ENCODE results near the gene CEACAM8. TPM values are rescaled to one million over a fixed set of nuclear protein-coding genes. Genes with fewer than 3 reads are reported as not detected.
"Not testable (repeated sequence)": the region's sequence is repeated elsewhere in the genome, so short reads cannot be mapped to it uniquely, and the experiment has no call there.

The CEACAM8 gene
- total and polyA plus RNA-seq, 7 donors: 0.03 to 0.25 TPM; not detected in 5

DNA sequence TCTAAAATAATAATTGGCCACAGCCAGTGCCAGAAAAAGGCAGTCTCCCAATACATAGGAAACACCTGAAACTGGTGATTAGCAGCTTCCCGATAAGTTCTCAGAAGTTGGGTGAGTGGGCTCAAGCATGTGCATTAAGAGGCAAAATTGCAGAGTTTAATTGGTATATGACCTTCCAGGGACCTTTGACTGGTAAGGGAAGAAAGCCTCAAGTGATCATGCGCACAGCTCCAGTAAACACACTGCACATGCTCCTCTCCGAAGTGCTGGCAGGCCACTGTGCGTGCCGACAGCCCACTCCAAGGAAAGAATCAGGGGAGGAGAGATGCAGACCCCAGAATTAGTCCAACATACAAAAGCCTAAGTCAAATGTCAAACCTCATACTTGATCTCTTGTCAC is 18.9 kb upstream of the CEACAM8 start:
- no peak for ATAC-seq
- DNase-seq: no peak
- H3K36me3 ChIP-seq (ENCODE audit: insufficient read depth in 1 of 2, low read depth in 1 of 2): no peaks in the 10 kb centered on the region
- H3K4me1 ChIP-seq: no peaks in the 10 kb centered on the region
- H3K27ac ChIP-seq: no peak overlapping the region
- intact Hi-C loops (cut with DNase I): no loop called here
- TF ChIP-seq, protein P1, sequence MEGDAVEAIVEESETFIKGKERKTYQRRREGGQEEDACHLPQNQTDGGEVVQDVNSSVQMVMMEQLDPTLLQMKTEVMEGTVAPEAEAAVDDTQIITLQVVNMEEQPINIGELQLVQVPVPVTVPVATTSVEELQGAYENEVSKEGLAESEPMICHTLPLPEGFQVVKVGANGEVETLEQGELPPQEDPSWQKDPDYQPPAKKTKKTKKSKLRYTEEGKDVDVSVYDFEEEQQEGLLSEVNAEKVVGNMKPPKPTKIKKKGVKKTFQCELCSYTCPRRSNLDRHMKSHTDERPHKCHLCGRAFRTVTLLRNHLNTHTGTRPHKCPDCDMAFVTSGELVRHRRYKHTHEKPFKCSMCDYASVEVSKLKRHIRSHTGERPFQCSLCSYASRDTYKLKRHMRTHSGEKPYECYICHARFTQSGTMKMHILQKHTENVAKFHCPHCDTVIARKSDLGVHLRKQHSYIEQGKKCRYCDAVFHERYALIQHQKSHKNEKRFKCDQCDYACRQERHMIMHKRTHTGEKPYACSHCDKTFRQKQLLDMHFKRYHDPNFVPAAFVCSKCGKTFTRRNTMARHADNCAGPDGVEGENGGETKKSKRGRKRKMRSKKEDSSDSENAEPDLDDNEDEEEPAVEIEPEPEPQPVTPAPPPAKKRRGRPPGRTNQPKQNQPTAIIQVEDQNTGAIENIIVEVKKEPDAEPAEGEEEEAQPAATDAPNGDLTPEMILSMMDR (IDR thresholded peaks at IDR 0.05): no peak
- H3K4me3 ChIP-seq: no peak overlapping the region
- 40 to 45% (median 43%) methylated on average over 5 of the region's 5 CpGs for WGBS, 3 donors
- H3K9me3 ChIP-seq: no peaks in the 10 kb centered on the region
- no peaks in the 10 kb centered on the region for H3K27me3 ChIP-seq (ENCODE audit: insufficient read depth in 3 of 3, low read length in 2 of 3)

DNA sequence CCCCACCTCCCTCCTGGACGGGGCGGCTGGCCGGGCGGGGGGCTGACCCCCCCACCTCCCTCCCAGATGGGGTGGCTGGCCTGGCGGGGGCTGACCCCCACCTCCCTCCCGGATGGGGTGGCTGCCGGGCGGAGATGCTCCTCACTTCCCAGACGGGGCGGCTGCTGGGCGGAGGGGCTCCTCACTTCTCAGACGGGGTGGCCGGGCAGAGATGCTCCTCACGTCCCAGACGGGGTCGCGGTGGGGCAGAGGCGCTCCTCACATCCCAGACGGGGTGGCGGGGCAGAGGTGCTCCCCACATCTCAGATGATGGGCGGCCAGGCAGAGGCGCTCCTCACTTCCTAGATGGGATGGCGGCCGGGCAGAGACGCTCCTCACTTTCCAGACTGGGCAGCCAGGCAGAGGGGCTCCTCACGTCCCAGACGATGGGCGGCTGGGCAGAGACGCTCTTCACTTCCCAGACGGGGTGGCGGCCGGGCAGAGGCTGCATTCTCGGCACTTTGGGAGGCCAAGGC is 15.7 kb upstream of the CEACAM8 start:
- intact Hi-C loops (cut with DNase I); ATAC-seq: not testable (repeated sequence)

DNA sequence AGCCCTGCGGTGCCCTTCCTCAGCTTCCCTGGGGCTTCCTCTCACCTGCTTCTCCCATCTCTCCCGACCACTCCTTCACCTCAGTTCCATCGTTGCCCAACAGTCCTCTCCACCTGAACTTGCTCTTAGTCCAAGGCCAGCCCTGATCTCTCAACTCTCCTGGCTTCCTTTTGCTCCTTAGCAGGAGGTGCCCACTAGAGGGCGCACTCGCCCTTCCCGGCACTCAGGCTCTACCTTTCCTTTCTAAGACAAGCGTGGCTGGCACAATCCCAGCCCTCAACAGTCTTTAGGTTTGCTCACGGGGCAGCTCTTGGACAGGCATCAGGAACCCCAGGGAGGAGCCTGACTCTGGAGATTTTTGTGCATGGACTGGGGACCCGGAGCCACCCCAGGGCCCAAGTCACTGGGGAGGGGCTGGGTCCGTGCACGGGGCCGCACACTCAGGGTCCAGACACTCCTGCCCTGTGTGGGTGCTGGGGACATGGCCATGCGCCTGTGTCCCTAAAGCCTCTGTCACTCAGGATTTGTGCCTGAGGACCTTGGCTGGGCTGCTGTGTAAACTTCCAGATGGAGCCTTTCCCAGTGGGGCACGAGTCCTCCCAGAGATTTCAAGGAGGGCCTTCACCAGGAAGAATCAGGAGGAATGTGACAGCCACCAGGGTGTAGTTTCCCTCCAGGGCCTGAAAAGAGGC is 12.1 kb upstream of the CEACAM8 start:
- intact Hi-C loops (cut with DNase I): no loop called here
- DNase-seq (peak in 1 of 2 donors; percentile 37), ATAC-seq (no peak)
- H3K4me3 ChIP-seq: no peak overlapping the region
- no peaks in the 10 kb centered on the region for H3K36me3 ChIP-seq (ENCODE audit: insufficient read depth in 1 of 2, low read depth in 1 of 2)
- WGBS, 3 donors: 30 to 36% (median 32%) methylated on average over 14 of the region's 14 CpGs
- TF ChIP-seq, protein P1 (IDR thresholded peaks at IDR 0.05): peak; percentile 11
- H3K27me3 ChIP-seq (ENCODE audit: insufficient read depth in 3 of 3, low read length in 2 of 3): no peaks in the 10 kb centered on the region
- H3K27ac ChIP-seq: no peak overlapping the region
- no peaks in the 10 kb centered on the region for H3K9me3 ChIP-seq
- no peaks in the 10 kb centered on the region for H3K4me1 ChIP-seq

More for the DNA sequence above, 15.7 kb upstream of the CEACAM8 start:
- H3K4me1 ChIP-seq; H3K36me3 ChIP-seq (ENCODE audit: insufficient read depth in 1 of 2, low read depth in 1 of 2); H3K27me3 ChIP-seq (ENCODE audit: insufficient read depth in 3 of 3, low read length in 2 of 3); H3K4me3 ChIP-seq; H3K27ac ChIP-seq; H3K9me3 ChIP-seq; DNase-seq: not testable (repeated sequence)
- 92 to 96% (median 94%) methylated on average over 16 to 29 of the region's 33 CpGs for WGBS, 3 donors

DNA sequence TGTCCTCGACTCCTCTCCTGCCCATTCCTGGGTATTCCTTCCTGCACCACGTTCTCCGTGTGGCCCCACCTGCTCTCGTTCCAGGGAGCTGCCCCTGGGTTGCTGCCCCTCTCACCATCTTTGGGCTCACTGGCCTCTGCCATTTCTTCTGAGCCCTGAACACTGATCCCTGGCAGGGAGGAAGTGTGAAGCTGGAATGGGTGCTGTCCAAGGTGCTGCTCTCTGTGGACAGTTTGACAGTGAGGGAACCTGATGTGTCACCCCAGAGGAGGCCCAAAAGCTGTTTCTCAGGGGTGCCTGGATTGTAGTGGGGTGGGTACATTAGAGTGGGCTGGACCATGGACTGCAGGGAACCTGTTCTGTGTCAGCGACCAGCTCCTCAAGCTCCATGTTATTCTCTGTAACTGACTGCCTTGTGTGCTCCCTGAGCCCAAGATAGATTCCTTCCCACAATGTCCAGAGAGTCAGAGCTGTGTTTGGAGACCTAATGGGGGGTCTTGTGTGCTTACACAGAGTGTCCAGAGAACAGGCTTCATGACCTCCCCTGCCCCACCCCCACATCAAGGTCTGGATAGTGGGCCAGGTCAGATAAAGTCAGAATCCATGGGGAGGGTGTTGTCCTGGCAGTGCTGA is 7.2 kb upstream of the CEACAM8 start:
- intact Hi-C loops (cut with DNase I): no loop called here
- H3K36me3 ChIP-seq (ENCODE audit: insufficient read depth in 1 of 2, low read depth in 1 of 2): no peaks in the 10 kb centered on the region
- TF ChIP-seq, protein P1 (IDR thresholded peaks at IDR 0.05): no peak
- no peak overlapping the region for H3K4me3 ChIP-seq
- no peaks in the 10 kb centered on the region for H3K9me3 ChIP-seq
- no peaks in the 10 kb centered on the region for H3K27me3 ChIP-seq (ENCODE audit: insufficient read depth in 3 of 3, low read length in 2 of 3)
- no peaks in the 10 kb centered on the region for H3K4me1 ChIP-seq
- DNase-seq: no peak
- H3K27ac ChIP-seq: no peak overlapping the region
- ATAC-seq: no peak
- WGBS, 3 donors: 21 to 27% (median 22%) methylated on average over 5 of the region's 5 CpGs

DNA sequence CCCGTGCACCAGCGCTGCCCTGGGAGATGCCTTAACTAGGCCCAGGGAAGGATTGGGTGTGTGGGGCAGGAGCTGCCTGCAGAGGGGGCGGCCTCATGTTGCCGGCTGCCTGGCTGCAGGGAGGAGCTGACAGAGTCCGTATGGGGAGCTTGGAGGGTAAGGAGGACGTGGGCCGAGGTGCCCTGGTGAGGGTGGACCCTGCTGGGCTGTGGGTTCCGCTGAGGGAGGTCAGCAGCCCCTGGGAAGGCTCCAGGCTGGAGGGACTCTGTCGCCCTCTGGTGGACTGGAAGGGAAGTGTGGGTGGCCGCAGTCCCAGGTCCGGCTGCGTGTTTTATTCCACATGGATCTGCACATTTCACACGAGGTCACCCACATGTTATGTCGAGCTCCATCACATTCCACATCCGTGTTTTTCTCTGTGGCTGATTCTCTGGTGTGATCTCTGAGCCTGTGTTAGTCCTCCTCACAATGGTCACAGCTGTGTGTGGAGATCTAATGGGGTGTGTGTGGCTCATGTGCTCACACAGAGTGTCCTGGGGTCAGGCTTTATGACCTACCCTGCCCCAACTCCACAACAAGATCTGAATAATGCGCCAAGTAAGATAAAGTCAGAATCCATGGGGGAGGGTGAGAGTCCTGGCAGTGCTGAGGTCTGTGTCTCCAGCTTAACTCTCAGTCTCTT is 1.8 kb upstream of the CEACAM8 start:
- TF ChIP-seq, protein P1 (IDR thresholded peaks at IDR 0.05): peak; percentile 79
- Histone ChIP-seq H3K4me3 (no peak overlapping the region), H3K27ac (no peak overlapping the region), H3K27me3 (ENCODE audit: insufficient read depth in 3 of 3, low read length in 2 of 3) (no peaks in the 10 kb centered on the region), H3K4me1 (no peaks in the 10 kb centered on the region), H3K36me3 (ENCODE audit: insufficient read depth in 1 of 2, low read depth in 1 of 2) (no peaks in the 10 kb centered on the region), H3K9me3 (no peaks in the 10 kb centered on the region)
- intact Hi-C loops (cut with DNase I): loop anchor here in 1 of 2 donors (5.0 kb wide), 1 partner anchor 144 kb away; no protein-coding TSS in a partner anchor
- 16 to 23% (median 18%) methylated on average over 16 of the region's 16 CpGs for WGBS, 3 donors
- peak in 1 of 2 donors; percentile 34 for DNase-seq
- ATAC-seq: peak in 3 of 4 donors; percentile 53 to 59 (median 58)

Measured in psoas muscle (tissue), 8 donors.